ENCODE data around the gene JPH2. TPM values are rescaled to one million over a fixed set of nuclear protein-coding genes. Genes with fewer than 3 reads are reported as not detected.

Gene JPH2
- total RNA-seq, 1 donor from 2014 or later: 7.9 TPM

GRCh38 chr20:44185574-44185973 is 1.4 kb downstream of the JPH2 start:
- Histone ChIP-seq H3K27me3 (peaks cover 25% of the 10 kb centered on the region), H3K4me1 (peaks cover 14% of the 10 kb centered on the region), H3K9me3 (no peaks in the 10 kb centered on the region), H3K27ac (no peak overlapping the region), H3K4me3 (peak overlapping the region; percentile 46), H3K36me3 (no peaks in the 10 kb centered on the region)
- intact Hi-C loops (cut with DNase I): no loop called here
- DNase-seq (no peak), ATAC-seq (no peak)
- TF ChIP-seq, protein P1, sequence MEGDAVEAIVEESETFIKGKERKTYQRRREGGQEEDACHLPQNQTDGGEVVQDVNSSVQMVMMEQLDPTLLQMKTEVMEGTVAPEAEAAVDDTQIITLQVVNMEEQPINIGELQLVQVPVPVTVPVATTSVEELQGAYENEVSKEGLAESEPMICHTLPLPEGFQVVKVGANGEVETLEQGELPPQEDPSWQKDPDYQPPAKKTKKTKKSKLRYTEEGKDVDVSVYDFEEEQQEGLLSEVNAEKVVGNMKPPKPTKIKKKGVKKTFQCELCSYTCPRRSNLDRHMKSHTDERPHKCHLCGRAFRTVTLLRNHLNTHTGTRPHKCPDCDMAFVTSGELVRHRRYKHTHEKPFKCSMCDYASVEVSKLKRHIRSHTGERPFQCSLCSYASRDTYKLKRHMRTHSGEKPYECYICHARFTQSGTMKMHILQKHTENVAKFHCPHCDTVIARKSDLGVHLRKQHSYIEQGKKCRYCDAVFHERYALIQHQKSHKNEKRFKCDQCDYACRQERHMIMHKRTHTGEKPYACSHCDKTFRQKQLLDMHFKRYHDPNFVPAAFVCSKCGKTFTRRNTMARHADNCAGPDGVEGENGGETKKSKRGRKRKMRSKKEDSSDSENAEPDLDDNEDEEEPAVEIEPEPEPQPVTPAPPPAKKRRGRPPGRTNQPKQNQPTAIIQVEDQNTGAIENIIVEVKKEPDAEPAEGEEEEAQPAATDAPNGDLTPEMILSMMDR (IDR thresholded peaks at IDR 0.05): no peak

GRCh38 chr20:44183282-44183681 is 3.7 kb downstream of the JPH2 start:
- Histone ChIP-seq H3K36me3 (no peaks in the 10 kb centered on the region), H3K4me3 (peak overlapping the region; percentile 4), H3K27ac (no peak overlapping the region), H3K9me3 (no peaks in the 10 kb centered on the region), H3K4me1 (peaks cover 14% of the 10 kb centered on the region), H3K27me3 (peaks cover 32% of the 10 kb centered on the region)
- DNase-seq: no peak
- TF ChIP-seq, protein P1 (IDR thresholded peaks at IDR 0.05): no peak
- no peak for ATAC-seq
- intact Hi-C loops (cut with DNase I): no loop called here

DNA sequence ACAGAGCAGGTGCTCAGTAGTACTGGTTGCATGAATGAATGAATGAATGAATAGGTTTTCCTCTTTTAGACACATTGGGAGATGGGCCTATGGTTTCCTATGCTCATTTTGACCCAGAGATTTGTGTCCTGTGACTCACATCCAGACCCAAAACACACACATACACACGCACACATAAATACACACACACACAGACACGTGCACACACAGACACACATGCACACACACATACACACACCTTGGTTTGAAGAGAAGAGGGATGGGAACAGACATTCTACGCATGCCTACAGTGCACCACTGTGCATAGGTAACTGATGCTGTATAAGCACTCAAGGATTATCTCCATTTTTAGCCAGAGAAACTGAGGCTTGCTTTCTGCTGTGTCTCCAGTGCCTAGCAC is 4.1 kb downstream of the JPH2 start:
- Histone ChIP-seq H3K27ac (no peak overlapping the region), H3K9me3 (no peaks in the 10 kb centered on the region), H3K4me3 (peak overlapping the region; percentile 4), H3K4me1 (peaks cover 10% of the 10 kb centered on the region), H3K27me3 (peaks cover 32% of the 10 kb centered on the region), H3K36me3 (no peaks in the 10 kb centered on the region)
- TF ChIP-seq, protein P1 (IDR thresholded peaks at IDR 0.05): no peak
- no peak for ATAC-seq
- intact Hi-C loops (cut with DNase I): no loop called here
- no peak for DNase-seq

DNA sequence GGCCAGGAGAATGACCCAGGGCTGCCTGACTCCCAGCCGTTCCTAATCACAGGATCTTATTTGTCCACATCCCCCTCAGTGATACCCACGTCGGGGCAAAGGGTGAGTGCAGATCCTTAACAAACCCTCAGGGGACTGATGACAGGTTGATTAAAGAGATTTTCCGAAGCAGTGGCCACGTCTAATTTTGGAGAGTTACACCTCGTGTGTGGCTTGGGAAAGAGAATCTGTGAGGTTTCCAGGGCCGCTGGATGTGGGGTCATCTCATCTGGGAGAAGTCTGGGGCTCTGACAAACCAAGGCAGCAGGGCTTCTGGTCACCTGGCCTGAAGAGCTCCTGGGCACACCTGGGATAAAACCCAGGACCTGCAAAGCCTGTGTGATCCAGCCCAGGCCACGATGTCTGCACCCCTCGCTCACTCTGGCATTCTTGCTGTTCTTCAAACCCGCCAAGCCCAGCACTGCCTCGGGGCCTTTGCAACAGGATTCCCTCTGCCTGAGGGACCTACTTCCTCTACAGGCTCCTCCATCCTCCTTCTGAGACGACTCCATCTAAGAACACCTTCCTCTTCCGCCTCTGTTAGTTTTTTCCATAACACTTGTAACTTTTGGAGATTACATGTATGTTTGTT is 4.7 kb downstream of the JPH2 start:
- intact Hi-C loops (cut with DNase I): no loop called here
- Histone ChIP-seq H3K27me3 (peaks cover 28% of the 10 kb centered on the region), H3K27ac (no peak overlapping the region), H3K36me3 (no peaks in the 10 kb centered on the region), H3K4me1 (peaks cover 5% of the 10 kb centered on the region), H3K9me3 (no peaks in the 10 kb centered on the region), H3K4me3 (no peak overlapping the region)
- ATAC-seq (no peak), DNase-seq (no peak)
- TF ChIP-seq, protein P1 (IDR thresholded peaks at IDR 0.05): no peak

DNA sequence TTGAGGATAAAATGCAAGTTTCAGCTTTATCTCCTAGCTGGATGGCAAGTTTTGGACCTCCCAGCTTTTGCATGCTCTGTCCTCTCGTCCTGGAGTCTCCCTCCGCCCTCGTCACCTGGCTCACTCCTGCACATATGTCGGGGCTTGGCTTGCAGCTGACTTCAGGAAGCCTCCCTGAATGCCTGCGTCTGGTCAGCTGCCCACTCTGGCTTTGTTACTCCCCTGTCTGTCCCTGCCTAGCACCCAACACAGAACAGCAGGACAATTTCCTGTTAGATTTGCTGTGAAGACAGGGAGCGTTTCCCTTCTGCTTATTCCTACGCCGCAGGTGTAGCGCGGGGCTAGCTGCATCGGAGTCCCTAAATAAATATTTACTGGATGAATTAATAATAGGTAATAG is 5.4 kb downstream of the JPH2 start:
- H3K36me3 ChIP-seq: no peaks in the 10 kb centered on the region
- H3K4me3 ChIP-seq: no peak overlapping the region
- H3K9me3 ChIP-seq: no peaks in the 10 kb centered on the region
- no peak overlapping the region for H3K27ac ChIP-seq
- DNase-seq: no peak
- H3K4me1 ChIP-seq: no peaks in the 10 kb centered on the region
- H3K27me3 ChIP-seq: peaks cover 21% of the 10 kb centered on the region
- TF ChIP-seq, protein P1 (IDR thresholded peaks at IDR 0.05): no peak
- intact Hi-C loops (cut with DNase I): no loop called here
- no peak for ATAC-seq

DNA sequence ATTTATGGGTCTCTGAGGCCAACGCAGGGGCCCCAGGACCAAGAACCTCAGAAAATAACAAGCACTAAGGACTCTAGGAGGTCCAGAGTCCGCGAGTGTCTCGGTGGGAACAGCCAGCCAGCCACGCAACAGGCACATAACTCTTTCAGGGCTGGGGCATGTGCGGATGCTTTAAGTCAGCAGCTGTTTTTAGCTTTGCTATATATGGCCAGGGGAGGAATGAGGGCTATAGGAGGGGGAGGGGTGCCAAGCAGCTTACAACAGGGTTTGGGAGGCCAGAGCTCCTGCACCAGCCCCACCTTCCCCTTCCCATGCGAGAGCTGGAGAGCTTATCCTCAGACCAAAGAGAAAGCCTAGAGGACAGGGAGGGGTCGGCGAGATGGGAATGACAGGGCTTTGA is 6.2 kb downstream of the JPH2 start:
- intact Hi-C loops (cut with DNase I): no loop called here
- Histone ChIP-seq H3K4me1 (no peaks in the 10 kb centered on the region), H3K36me3 (no peaks in the 10 kb centered on the region), H3K9me3 (no peaks in the 10 kb centered on the region), H3K27ac (no peak overlapping the region), H3K4me3 (no peak overlapping the region), H3K27me3 (peaks cover 13% of the 10 kb centered on the region)
- DNase-seq (no peak), ATAC-seq (no peak)
- TF ChIP-seq, protein P1 (IDR thresholded peaks at IDR 0.05): no peak
